HFF-Myc (cell line): ENCODE measurements around the gene EPHA3.

Source experiments
- DNase-seq: peaks from one replicate; pipeline ENCODE4 v3.0.0-alpha.2; 2011; ENCODE audit warnings: low read depth; ENCODE audit errors: extremely low read depth
- H3K4me3 ChIP-seq: replicated peaks from 2 replicates; pipeline ENCODE4 v1.5.1; 2011; ENCODE audit warnings: low read depth, mild to moderate bottlenecking, control low read depth, low read length
- TF ChIP-seq, protein P1 (sequence below): IDR thresholded peaks from 2 replicates; pipeline ENCODE4 v1.5.1; 2012; ENCODE audit warnings: mild to moderate bottlenecking, low read depth, low read length, control low read depth; ENCODE audit errors: missing control alignments

The EPHA3 gene

DNA sequence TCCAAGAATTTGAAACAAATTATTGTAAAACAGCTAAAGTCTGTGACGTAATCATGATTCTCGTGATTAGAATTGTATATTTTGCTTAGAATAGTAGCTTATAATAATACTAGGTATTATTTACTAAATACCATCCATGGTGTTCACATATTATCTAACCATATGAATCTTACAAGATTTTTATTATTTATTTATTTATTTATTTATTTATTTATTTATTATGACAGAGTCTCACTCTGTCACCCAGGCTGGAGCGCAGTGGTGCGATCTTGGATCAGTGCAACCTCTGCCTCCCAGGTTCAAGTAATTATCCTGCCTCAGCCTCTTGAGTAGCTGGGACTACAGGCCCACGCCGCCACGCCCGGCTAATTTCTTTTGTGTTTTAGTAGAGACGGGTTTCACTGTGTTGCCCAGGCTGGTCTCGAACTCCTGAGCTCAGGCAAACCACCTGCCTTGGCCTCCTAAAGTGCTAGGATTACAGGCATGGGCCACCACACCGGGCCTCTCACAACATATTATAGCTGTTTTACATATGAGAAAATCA, 173.5 kb downstream of the EPHA3 start:
- TF ChIP-seq, protein P1, sequence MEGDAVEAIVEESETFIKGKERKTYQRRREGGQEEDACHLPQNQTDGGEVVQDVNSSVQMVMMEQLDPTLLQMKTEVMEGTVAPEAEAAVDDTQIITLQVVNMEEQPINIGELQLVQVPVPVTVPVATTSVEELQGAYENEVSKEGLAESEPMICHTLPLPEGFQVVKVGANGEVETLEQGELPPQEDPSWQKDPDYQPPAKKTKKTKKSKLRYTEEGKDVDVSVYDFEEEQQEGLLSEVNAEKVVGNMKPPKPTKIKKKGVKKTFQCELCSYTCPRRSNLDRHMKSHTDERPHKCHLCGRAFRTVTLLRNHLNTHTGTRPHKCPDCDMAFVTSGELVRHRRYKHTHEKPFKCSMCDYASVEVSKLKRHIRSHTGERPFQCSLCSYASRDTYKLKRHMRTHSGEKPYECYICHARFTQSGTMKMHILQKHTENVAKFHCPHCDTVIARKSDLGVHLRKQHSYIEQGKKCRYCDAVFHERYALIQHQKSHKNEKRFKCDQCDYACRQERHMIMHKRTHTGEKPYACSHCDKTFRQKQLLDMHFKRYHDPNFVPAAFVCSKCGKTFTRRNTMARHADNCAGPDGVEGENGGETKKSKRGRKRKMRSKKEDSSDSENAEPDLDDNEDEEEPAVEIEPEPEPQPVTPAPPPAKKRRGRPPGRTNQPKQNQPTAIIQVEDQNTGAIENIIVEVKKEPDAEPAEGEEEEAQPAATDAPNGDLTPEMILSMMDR = no peak
- DNase-seq = no peak
- H3K4me3 ChIP-seq = no peak overlapping the region

GRCh38 chr3:89287902-89288508, 180.6 kb downstream of the EPHA3 start:
- no peak overlapping the region for H3K4me3 ChIP-seq
- DNase-seq = no peak
- TF ChIP-seq, protein P1 = no peak

DNA sequence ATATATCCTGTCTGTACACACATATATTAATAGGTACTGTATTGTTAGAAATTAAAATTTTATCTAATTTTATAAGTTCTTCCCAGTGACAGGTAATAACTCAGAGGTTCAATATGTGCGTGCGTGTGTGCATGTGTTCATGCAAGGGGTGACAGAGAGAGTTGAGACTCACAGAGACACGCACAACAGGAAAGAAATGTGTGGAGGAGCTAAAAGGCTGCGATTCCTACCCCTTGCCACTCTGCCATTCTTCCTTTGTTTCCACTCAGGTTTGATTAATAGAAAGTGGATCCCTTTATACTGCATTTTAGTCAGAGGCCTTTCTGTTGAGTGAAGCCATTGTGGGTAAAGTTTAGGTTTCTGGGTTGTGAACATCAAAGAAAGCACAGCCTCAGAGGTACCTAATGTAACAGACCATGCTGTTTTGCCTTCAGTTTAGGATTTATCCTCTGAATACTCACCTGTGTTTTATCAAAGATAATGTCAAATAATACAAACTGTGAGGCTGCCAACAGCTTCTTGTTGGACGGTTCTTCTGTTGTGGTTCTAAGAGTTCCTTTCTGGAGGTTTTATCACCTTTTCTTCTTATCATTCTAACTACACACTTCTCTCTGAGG, 182.3 kb downstream of the EPHA3 start:
- DNase-seq = no peak
- no peak overlapping the region for H3K4me3 ChIP-seq
- TF ChIP-seq, protein P1 = no peak

DNA sequence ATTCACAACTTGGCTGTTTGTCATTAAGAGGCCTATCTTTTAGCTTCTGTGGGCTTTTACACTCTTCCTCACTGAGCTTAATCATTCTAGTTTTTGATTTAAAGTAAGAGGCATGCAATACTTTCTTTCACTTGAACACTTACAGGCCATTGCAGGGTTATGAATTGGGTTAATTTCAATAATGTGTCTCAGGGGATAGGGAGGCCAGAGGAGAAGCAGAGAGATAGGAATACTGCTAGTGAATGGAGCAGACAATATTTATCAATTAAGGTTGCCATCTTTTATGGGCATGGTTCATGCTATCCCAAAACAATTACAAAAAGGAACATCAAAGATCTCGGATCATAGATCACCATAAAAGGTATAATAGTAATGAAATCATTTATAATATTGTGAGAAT, 189.8 kb downstream of the EPHA3 start:
- H3K4me3 ChIP-seq = no peak overlapping the region
- DNase-seq = no peak
- TF ChIP-seq, protein P1 = no peak

DNA sequence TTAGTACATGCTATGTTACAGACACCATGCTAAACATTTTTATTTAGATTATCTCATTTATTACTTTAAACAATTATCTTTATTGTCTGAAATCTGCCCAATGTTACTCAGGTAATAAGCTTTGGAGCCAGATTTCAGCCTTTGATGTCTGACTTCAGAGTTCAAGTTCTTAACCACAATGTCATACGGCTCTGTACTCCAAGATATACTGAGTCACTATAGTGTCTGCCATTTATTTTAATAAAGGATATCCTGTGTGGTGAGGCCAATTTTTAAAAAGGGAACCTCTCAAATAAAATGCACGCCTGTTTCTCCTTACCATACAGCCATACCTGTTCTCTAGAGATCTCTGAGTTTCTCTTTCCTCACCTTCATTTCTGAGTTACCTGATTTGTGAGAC, 193.1 kb downstream of the EPHA3 start:
- DNase-seq = no peak
- H3K4me3 ChIP-seq = no peak overlapping the region
- TF ChIP-seq, protein P1 = no peak

GRCh38 chr3:89300981-89301380, 193.6 kb downstream of the EPHA3 start:
- no peak for DNase-seq
- H3K4me3 ChIP-seq = no peak overlapping the region
- TF ChIP-seq, protein P1 = no peak
